Endothelial cell of umbilical vein (primary cell): ENCODE data around the gene ARL8A.

ENCODE experiments used
- CTCF ChIP-seq, 2 donors: IDR thresholded peaks; 1 replicate in 1 of 2; 2 replicates in 1 of 2; pipeline ENCODE4 v1.5.1; 2011; ENCODE audit warnings: low read length in 2 of 2, mild to moderate bottlenecking in 2 of 2, moderate library complexity in 2 of 2, control low read depth in 1 of 2, inconsistent platforms in 1 of 2, low read depth in 1 of 2; ENCODE audit not compliant: insufficient read depth in 1 of 2; ENCODE audit errors: extremely low read depth in 1 of 2
- EZH2 ChIP-seq: IDR thresholded peaks from 2 replicates; pipeline ENCODE4 v1.6.1; 2012; ENCODE audit warnings: borderline replicate concordance, low read depth, mild to moderate bottlenecking, moderate library complexity, low read length, inconsistent platforms; ENCODE audit not compliant: severe bottlenecking
- FOS ChIP-seq: IDR thresholded peaks from 2 replicates; pipeline ENCODE4 v1.6.1; 2011; ENCODE audit warnings: mild to moderate bottlenecking, low read length, moderate library complexity, borderline replicate concordance; ENCODE audit not compliant: insufficient read depth
- GATA2 ChIP-seq: IDR thresholded peaks from 2 replicates; pipeline ENCODE4 v1.7.0; 2011; ENCODE audit warnings: low read depth, mild to moderate bottlenecking, moderate library complexity, mixed read lengths, low read length; ENCODE audit not compliant: insufficient read length, insufficient read depth
- MAX ChIP-seq: IDR thresholded peaks from 2 replicates; pipeline ENCODE4 v1.6.1; 2011; ENCODE audit not compliant: insufficient read depth, insufficient read length
- MYC ChIP-seq: IDR thresholded peaks from one replicate; pipeline ENCODE4 v1.6.1; 2011; ENCODE audit warnings: mild to moderate bottlenecking, low read depth, low read length
- POLR2A ChIP-seq: IDR thresholded peaks from 2 replicates; pipeline ENCODE4 v1.6.1; 2012; ENCODE audit warnings: low read depth, mild to moderate bottlenecking, control low read depth, low read length
- POLR2AphosphoS5 ChIP-seq: IDR thresholded peaks from 2 replicates; pipeline ENCODE4 v1.6.1; 2012; ENCODE audit warnings: low read depth, mild to moderate bottlenecking, control low read depth, low read length, moderate library complexity; ENCODE audit not compliant: insufficient read depth

GRCh38 chr1:202133496-202133895 is 11.0 kb downstream of the ARL8A start:
- TF ChIP-seq CTCF (IDR thresholded peaks at IDR 0.05; ENCODE audit: extremely low read depth in 1 of 2, insufficient read depth in 1 of 2, low read depth in 1 of 2, low read length in 2 of 2), result no peak
- TF ChIP-seq MAX, result no peak
- TF ChIP-seq POLR2A, result no peak
- no peak for TF ChIP-seq EZH2
- no peak for TF ChIP-seq POLR2AphosphoS5
- TF ChIP-seq GATA2, result no peak
- no peak for TF ChIP-seq FOS
- no peak for TF ChIP-seq MYC
